Neural cell (in vitro differentiated cells): ENCODE results near the gene GPC5.

Source experiments
- CTCF ChIP-seq: fragments of 450-650 bp; IDR thresholded peaks from 2 replicates; pipeline ENCODE4 v1.5.1; 2014; ENCODE audit warnings: antibody characterized with exemption, mild to moderate bottlenecking, moderate library complexity; ENCODE audit not compliant: poor library complexity, severe bottlenecking
- EP300 ChIP-seq: fragments of 450-650 bp; conservative IDR thresholded peaks from 2 replicates; pipeline ENCODE4 v1.6.1; 2014; ENCODE audit warnings: antibody characterized with exemption, mild to moderate bottlenecking, moderate library complexity; ENCODE audit not compliant: poor library complexity, severe bottlenecking
- EZH2 ChIP-seq: fragments of 200-600, 300-800 bp; shearing (Covaris generic), sonication (generic); IDR thresholded peaks from 2 replicates; pipeline ENCODE4 v1.6.1; 2014; ENCODE audit warnings: antibody characterized with exemption, low read length, borderline replicate concordance, mild to moderate bottlenecking; ENCODE audit not compliant: insufficient read depth, poor library complexity, severe bottlenecking
- MXI1 ChIP-seq: fragments of 450-650 bp; conservative IDR thresholded peaks from 2 replicates; pipeline ENCODE4 v1.6.1; 2014; ENCODE audit warnings: antibody characterized with exemption, mild to moderate bottlenecking; ENCODE audit not compliant: poor library complexity, severe bottlenecking
- POLR2AphosphoS5 ChIP-seq: IDR thresholded peaks from 2 replicates; pipeline ENCODE4 v1.6.1; 2012
- RAD21 ChIP-seq: fragments of 450-650 bp; conservative IDR thresholded peaks from 2 replicates; pipeline ENCODE4 v1.6.1; 2014; ENCODE audit warnings: antibody characterized with exemption, mild to moderate bottlenecking, moderate library complexity
- REST ChIP-seq: IDR thresholded peaks from 2 replicates; pipeline ENCODE4 v1.6.1; 2012; ENCODE audit warnings: borderline replicate concordance
- SMC3 ChIP-seq: fragments of 450-650 bp; conservative IDR thresholded peaks from 2 replicates; pipeline ENCODE4 v1.6.1; 2014; ENCODE audit warnings: antibody characterized with exemption, mild to moderate bottlenecking, moderate library complexity; ENCODE audit not compliant: poor library complexity
- TAF1 ChIP-seq: IDR thresholded peaks from 2 replicates; pipeline ENCODE4 v1.6.1; 2012; ENCODE audit warnings: low read depth

DNA sequence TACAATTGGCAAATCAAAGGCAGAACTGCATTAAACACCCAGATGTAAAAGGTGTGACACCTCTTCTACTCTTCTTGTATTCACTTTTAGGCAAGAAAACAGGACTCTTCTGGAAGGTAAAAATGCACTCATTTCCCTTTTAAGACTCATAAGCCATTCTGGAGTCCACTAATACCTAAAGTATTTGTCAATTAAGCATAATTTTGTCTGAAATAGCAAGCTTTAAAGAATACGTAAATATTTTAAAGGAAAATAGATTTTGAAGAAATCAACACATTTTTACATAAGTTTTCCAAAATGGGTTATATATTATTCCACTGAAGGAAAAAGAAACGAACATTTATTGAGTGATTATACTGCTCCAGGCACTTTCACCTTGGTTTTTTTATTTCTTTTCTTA is 1166.5 kb downstream of the GPC5 start:
- no peak for TF ChIP-seq EP300
- TF ChIP-seq CTCF: no peak
- TF ChIP-seq POLR2AphosphoS5: no peak
- no peak for TF ChIP-seq EZH2
- TF ChIP-seq TAF1: no peak
- no peak for TF ChIP-seq MXI1
- TF ChIP-seq REST: no peak
- no peak for TF ChIP-seq RAD21
- TF ChIP-seq SMC3: no peak
